HG03039 (cell line): Measurements from ENCODE around the gene MYL6B.
"Not testable (repeated sequence)": the region's sequence is repeated elsewhere in the genome, so short reads cannot be mapped to it uniquely, and the experiment has no call there.

Experiments
- ATAC-seq: cut with Tn5 transposase; IDR thresholded peaks from one replicate; pipeline ENCODE4 v1.9.1; 2021; ENCODE audit warnings: mild to moderate bottlenecking, moderate library complexity; ENCODE audit not compliant: unreplicated experiment

MYL6B gene

GRCh38 chr12:56163533-56164344 lies 11.4 kb downstream of the MYL6B start:
- ATAC-seq: no peak

- ATAC-seq: no peak
Observed at GRCh38 chr12:56164345-56164729, 11.9 kb downstream of the MYL6B start.

- no peak for ATAC-seq
Observed at GRCh38 chr12:56165369-56165768, 13.0 kb downstream of the MYL6B start.

- ATAC-seq: no peak
Observed at GRCh38 chr12:56169229-56169759, 16.9 kb downstream of the MYL6B start.

GRCh38 chr12:56172839-56173238 lies 20.5 kb downstream of the MYL6B start:
- no peak for ATAC-seq

GRCh38 chr12:56178347-56178746 lies 26.0 kb downstream of the MYL6B start:
- no peak for ATAC-seq

GRCh38 chr12:56186957-56187356 lies 34.6 kb downstream of the MYL6B start:
- ATAC-seq: no peak

GRCh38 chr12:56188131-56188777 lies 35.9 kb downstream of the MYL6B start:
- no peak for ATAC-seq

GRCh38 chr12:56188778-56189098 lies 36.4 kb downstream of the MYL6B start:
- no peak for ATAC-seq

GRCh38 chr12:56189099-56189917 lies 36.9 kb downstream of the MYL6B start, which contains the start of gene SMARCC2:
SMARCC2 (minus strand) TSS chr12:56189483; CDS start chr12:56189461, 22 bp downstream.
- peak; percentile 68 for ATAC-seq

GRCh38 chr12:56189918-56190694 lies 37.7 kb downstream of the MYL6B start:
- ATAC-seq: peak; percentile 34

GRCh38 chr12:56190695-56191155 lies 38.3 kb downstream of the MYL6B start:
- no peak for ATAC-seq

- no peak for ATAC-seq
Observed at GRCh38 chr12:56192582-56192981, 40.2 kb downstream of the MYL6B start.

GRCh38 chr12:56193025-56193578 lies 40.7 kb downstream of the MYL6B start:
- ATAC-seq: no peak

- not testable (repeated sequence) for ATAC-seq
Observed at GRCh38 chr12:56196818-56197550, 44.6 kb downstream of the MYL6B start.

GRCh38 chr12:56197921-56198635 lies 45.7 kb downstream of the MYL6B start:
- no peak for ATAC-seq

GRCh38 chr12:56198836-56199235 lies 46.4 kb downstream of the MYL6B start:
- ATAC-seq: no peak

- ATAC-seq: no peak
Observed at GRCh38 chr12:56202366-56202765, 50.0 kb downstream of the MYL6B start.

GRCh38 chr12:56202838-56203237 lies 50.5 kb downstream of the MYL6B start:
- no peak for ATAC-seq
